ENCODE data around the gene HELQ. TPM values are rescaled to one million over a fixed set of nuclear protein-coding genes. Genes with fewer than 3 reads are reported as not detected.
A peak's percentile ranks its signal among the peaks of the same experiment; 100 is the strongest.

The HELQ gene
- polyA plus RNA-seq, 3 donors: 7.0 to 11.3 (median 11.1) TPM

DNA sequence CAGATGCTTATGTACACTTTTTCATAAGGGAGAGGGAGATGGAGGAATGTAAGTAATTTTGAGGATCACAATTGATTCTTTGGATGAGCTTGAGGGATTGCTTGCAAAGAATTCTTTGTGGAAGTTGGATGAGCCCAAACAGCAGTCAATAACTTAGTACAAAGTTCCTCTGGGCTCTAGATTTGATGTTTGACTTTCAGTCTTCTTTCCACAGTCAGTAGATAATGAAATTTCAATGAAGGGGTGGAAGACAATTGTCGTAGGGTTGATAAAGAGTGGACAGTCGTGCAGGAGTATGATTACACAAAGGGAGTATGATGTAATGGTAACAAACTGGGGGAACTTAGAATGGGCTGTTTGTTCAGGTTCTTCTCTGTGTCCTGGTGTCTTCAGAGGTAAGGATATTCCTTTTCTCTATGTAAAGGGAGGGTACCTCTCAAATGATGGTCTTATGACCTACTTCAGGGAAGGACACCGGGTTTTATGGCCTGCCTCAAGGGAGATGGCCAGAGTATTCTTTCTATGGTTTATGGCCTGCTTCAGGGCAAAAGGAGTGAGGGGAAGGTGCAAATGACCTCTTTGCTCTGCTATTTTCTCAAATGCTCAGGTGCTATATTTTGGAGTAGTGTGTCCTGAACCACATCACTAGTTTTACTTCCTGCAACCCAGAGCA is 31.0 kb upstream of the HELQ start:
- DNase-seq: no peak
- TF ChIP-seq, protein P1, sequence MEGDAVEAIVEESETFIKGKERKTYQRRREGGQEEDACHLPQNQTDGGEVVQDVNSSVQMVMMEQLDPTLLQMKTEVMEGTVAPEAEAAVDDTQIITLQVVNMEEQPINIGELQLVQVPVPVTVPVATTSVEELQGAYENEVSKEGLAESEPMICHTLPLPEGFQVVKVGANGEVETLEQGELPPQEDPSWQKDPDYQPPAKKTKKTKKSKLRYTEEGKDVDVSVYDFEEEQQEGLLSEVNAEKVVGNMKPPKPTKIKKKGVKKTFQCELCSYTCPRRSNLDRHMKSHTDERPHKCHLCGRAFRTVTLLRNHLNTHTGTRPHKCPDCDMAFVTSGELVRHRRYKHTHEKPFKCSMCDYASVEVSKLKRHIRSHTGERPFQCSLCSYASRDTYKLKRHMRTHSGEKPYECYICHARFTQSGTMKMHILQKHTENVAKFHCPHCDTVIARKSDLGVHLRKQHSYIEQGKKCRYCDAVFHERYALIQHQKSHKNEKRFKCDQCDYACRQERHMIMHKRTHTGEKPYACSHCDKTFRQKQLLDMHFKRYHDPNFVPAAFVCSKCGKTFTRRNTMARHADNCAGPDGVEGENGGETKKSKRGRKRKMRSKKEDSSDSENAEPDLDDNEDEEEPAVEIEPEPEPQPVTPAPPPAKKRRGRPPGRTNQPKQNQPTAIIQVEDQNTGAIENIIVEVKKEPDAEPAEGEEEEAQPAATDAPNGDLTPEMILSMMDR (IDR thresholded peaks at IDR 0.05): no peak
- H3K4me3 Mint-ChIP-seq: no peak overlapping the region
- no peaks in the 10 kb centered on the region for H3K79me2 ChIP-seq (ENCODE audit: insufficient read depth, low read length)
- no peaks in the 10 kb centered on the region for H3K27me3 Mint-ChIP-seq (ENCODE audit: low read depth in 3 of 3)
- H3K36me3 ChIP-seq (replicated peaks in 1 of 2; ENCODE audit: control insufficient read depth in 1 of 2, insufficient read depth in 2 of 2, low read length in 2 of 2): no peaks in the 10 kb centered on the region
- H3K27me3 ChIP-seq (ENCODE audit: control insufficient read depth in 2 of 2, insufficient read depth in 2 of 2, low read length in 2 of 2): no peaks in the 10 kb centered on the region
- H3K9ac ChIP-seq (ENCODE audit: insufficient read depth, low read length, poor library complexity, severe bottlenecking): no peak overlapping the region
- H3K4me1 ChIP-seq (ENCODE audit: control insufficient read depth in 1 of 2, insufficient read depth in 2 of 2, low read length in 2 of 2): peaks cover 13 to 16% of the 10 kb centered on the region in 2 donors
- no peaks in the 10 kb centered on the region for H3K9me3 ChIP-seq (replicated peaks in 1 of 2; ENCODE audit: control insufficient read depth in 1 of 2, insufficient read depth in 1 of 2, low read length in 2 of 2)
- no peak overlapping the region for H3K4me3 ChIP-seq (replicated peaks in 1 of 3; ENCODE audit: low read depth in 2 of 3, low read length in 3 of 3)
- no peak overlapping the region for H3K27ac ChIP-seq (ENCODE audit: low read depth in 1 of 2, low read length in 2 of 2)
- H3K9me3 Mint-ChIP-seq: no peaks in the 10 kb centered on the region
- H4K20me1 ChIP-seq (ENCODE audit: insufficient read depth, low read length): no peaks in the 10 kb centered on the region
- H2AFZ ChIP-seq (ENCODE audit: insufficient read depth, low read depth, low read length, poor library complexity, severe bottlenecking): peak overlapping the region; percentile 96
- peak overlapping the region in 1 of 7 donors; percentile 74 for H3K27ac Mint-ChIP-seq
- H3K4me1 Mint-ChIP-seq: peaks cover 13% of the 10 kb centered on the region
- WGBS (ENCODE audit: insufficient coverage): no CpG with 5 or more reads among the region's 3 CpGs
- H3K36me3 Mint-ChIP-seq: no peaks in the 10 kb centered on the region
- intact Hi-C loops (cut with micrococcal nuclease): no loop called here
- H3K4me2 ChIP-seq (replicated peaks; ENCODE audit: extremely low read depth, low read length, poor library complexity, severe bottlenecking): no peak overlapping the region

DNA sequence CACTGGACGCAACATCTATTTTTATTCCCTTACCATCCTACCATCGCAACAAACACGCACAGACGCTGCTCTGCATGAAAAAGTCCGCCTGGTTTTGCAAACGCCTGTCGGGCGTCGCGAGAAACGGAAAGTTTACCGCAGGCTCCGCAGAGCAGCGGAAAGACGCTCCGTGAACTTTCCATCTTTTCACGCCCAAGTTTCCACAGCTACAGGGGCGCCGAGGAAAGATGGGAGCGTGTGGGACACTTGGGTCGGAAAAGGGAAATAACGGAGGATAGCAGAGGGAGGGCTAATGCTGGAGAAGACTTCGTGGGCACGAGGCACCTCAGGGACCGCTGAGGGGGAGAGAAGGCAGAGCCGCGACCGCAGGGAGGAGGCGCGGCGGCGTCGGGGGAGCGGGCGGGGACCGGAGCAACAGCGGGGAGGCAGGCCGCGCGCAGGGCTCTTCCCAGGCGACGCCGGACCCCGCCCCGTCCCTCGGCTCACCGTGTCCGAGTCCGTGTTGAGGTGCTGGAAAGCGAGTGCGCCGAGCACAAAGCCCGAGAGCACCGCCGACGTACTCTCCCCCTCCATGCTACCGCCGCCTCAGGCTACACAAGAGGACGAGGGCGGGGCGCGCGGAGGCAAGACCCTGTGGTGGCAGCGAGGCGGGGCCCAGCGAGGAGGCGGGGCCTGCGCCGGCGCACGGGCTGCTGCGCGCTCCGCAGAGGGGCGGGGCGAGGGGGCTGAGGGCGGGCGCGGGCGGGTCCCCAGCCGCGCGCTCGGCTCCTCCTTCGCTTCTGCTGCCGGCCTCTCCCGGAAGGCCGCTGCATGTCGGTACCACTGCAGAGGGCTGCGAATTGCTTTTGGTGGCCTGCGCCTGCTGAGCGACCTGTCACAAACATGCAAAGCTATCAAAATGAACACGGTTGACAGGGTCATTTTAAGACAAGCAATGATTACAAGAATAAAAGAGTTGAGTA is 29.2 kb upstream of the HELQ start, which contains the start of gene ABRAXAS1:
TSS of gene ABRAXAS1 (minus strand) at position 601 of the 962 bp plus-strand sequence. CDS start at position 573, 28 bp downstream.
- peak within 1 kb of the TSS; percentile 70 for H3K9ac ChIP-seq (ENCODE audit: insufficient read depth, low read length, poor library complexity, severe bottlenecking)
- H3K9me3 Mint-ChIP-seq: no peaks in the 10 kb centered on the region
- peak within 1 kb of the TSS; percentile 100 for H3K4me3 Mint-ChIP-seq

More for the DNA sequence above, 29.2 kb upstream of the HELQ start, which contains the start of gene ABRAXAS1:
- H3K9me3 ChIP-seq (replicated peaks in 1 of 2; ENCODE audit: control insufficient read depth in 1 of 2, insufficient read depth in 1 of 2, low read length in 2 of 2): no peaks in the 10 kb centered on the region
- H2AFZ ChIP-seq (ENCODE audit: insufficient read depth, low read depth, low read length, poor library complexity, severe bottlenecking): peak within 1 kb of the TSS; percentile 96
- peaks cover 0 to 9% of the 10 kb centered on the region in 2 donors for H3K36me3 ChIP-seq (replicated peaks in 1 of 2; ENCODE audit: control insufficient read depth in 1 of 2, insufficient read depth in 2 of 2, low read length in 2 of 2)
- Mint-ChIP-seq H3K4me1 (peaks cover 15% of the 10 kb centered on the region), H3K27me3 (ENCODE audit: low read depth in 3 of 3) (no peaks in the 10 kb centered on the region), H3K27ac (peak within 1 kb of the TSS; percentile 82 to 95 (median 94)), H3K36me3 (peaks cover 2 to 8% of the 10 kb centered on the region in 2 donors)
- H4K20me1 ChIP-seq (ENCODE audit: insufficient read depth, low read length): no peaks in the 10 kb centered on the region
- H3K4me1 ChIP-seq (ENCODE audit: control insufficient read depth in 1 of 2, insufficient read depth in 2 of 2, low read length in 2 of 2): peaks cover 13 to 16% of the 10 kb centered on the region in 2 donors
- H3K79me2 ChIP-seq (ENCODE audit: insufficient read depth, low read length): no peaks in the 10 kb centered on the region
- TF ChIP-seq, protein P1 (IDR thresholded peaks at IDR 0.05): no peak
- peak within 1 kb of the TSS; percentile 41 to 82 for H3K27ac ChIP-seq (ENCODE audit: low read depth in 1 of 2, low read length in 2 of 2)
- no peaks in the 10 kb centered on the region for H3K27me3 ChIP-seq (ENCODE audit: control insufficient read depth in 2 of 2, insufficient read depth in 2 of 2, low read length in 2 of 2)
- intact Hi-C loops (cut with micrococcal nuclease): no loop called here
- peak; percentile 83 to 85 (median 83) for DNase-seq
- peak within 1 kb of the TSS; percentile 56 to 87 (median 65) for H3K4me3 ChIP-seq (replicated peaks in 1 of 3; ENCODE audit: low read depth in 2 of 3, low read length in 3 of 3)
- H3K4me2 ChIP-seq (replicated peaks; ENCODE audit: extremely low read depth, low read length, poor library complexity, severe bottlenecking): peak within 1 kb of the TSS; percentile 76
- WGBS (ENCODE audit: insufficient coverage): under 1% methylated on average over 82 of the region's 93 CpGs

Measured in CD14-positive monocyte (primary cell).